Measurements from ENCODE around the gene MAP2K6.

DNA sequence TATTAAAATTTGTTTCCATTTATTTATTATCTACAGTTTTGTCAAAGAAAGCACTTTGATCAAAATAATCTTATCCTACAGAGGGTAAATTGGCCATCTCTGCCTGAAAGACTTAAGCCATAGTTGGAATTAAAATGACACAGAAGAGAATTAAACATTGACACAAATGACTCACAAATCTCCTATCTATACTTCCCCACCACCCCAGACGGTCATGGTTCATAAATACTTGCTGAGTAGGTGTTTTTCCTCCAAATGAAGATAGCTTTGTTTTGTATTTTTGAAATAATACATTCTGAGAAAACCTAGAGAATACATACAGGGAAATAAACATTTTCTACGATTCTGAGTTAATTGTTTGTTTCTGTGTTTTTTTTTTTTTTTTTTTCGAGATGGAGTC is 142.8 kb downstream of the MAP2K6 start:
- TF ChIP-seq, protein P1, sequence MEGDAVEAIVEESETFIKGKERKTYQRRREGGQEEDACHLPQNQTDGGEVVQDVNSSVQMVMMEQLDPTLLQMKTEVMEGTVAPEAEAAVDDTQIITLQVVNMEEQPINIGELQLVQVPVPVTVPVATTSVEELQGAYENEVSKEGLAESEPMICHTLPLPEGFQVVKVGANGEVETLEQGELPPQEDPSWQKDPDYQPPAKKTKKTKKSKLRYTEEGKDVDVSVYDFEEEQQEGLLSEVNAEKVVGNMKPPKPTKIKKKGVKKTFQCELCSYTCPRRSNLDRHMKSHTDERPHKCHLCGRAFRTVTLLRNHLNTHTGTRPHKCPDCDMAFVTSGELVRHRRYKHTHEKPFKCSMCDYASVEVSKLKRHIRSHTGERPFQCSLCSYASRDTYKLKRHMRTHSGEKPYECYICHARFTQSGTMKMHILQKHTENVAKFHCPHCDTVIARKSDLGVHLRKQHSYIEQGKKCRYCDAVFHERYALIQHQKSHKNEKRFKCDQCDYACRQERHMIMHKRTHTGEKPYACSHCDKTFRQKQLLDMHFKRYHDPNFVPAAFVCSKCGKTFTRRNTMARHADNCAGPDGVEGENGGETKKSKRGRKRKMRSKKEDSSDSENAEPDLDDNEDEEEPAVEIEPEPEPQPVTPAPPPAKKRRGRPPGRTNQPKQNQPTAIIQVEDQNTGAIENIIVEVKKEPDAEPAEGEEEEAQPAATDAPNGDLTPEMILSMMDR (conservative IDR thresholded peaks at IDR 0.05; ENCODE audit: low read length), result no peak
- no peak for TF ChIP-seq EZH2phosphoT487 (IDR thresholded peaks at IDR 0.05; ENCODE audit: borderline replicate concordance, low read depth, low read length)

All from OCI-LY7 (cell line).